ENCODE data around the gene ZNF398. TPM values are rescaled to one million over a fixed set of nuclear protein-coding genes. Genes with fewer than 3 reads are reported as not detected.

The ZNF398 gene
- total and polyA plus RNA-seq, 10 of the 15 experiments (the other 5 are each of a cell fraction or from before 2014, with no cell fraction given) = 2.3 to 15.3 (median 10.0) TPM

DNA sequence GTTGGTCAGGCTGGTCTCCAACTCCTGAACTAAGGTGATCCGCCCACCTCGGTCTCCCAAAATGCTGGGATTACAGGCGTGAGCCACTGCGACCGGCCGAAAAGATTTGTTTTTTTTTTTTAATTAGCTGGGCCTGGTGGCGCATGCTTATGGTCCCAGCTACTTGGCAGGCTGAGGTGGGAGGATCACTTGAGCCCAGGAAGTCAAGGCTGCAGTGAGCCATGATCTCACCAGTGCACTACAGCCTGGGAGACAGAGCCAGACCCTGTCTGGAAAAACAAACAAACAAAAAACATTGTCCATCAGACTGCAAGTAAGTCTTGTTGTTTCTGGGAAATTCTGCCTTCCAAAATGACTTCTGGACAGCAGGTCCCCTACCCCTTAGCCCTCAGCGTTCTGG, 75.9 kb downstream of the ZNF398 start (continued):
- TF ChIP-seq, protein P1, sequence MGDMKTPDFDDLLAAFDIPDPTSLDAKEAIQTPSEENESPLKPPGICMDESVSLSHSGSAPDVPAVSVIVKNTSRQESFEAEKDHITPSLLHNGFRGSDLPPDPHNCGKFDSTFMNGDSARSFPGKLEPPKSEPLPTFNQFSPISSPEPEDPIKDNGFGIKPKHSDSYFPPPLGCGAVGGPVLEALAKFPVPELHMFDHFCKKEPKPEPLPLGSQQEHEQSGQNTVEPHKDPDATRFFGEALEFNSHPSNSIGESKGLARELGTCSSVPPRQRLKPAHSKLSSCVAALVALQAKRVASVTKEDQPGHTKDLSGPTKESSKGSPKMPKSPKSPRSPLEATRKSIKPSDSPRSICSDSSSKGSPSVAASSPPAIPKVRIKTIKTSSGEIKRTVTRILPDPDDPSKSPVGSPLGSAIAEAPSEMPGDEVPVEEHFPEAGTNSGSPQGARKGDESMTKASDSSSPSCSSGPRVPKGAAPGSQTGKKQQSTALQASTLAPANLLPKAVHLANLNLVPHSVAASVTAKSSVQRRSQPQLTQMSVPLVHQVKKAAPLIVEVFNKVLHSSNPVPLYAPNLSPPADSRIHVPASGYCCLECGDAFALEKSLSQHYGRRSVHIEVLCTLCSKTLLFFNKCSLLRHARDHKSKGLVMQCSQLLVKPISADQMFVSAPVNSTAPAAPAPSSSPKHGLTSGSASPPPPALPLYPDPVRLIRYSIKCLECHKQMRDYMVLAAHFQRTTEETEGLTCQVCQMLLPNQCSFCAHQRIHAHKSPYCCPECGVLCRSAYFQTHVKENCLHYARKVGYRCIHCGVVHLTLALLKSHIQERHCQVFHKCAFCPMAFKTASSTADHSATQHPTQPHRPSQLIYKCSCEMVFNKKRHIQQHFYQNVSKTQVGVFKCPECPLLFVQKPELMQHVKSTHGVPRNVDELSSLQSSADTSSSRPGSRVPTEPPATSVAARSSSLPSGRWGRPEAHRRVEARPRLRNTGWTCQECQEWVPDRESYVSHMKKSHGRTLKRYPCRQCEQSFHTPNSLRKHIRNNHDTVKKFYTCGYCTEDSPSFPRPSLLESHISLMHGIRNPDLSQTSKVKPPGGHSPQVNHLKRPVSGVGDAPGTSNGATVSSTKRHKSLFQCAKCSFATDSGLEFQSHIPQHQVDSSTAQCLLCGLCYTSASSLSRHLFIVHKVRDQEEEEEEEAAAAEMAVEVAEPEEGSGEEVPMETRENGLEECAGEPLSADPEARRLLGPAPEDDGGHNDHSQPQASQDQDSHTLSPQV (IDR thresholded peaks at IDR 0.05) = no peak
- TF ChIP-seq MXI1 (IDR thresholded peaks at IDR 0.05; ENCODE audit: low read depth, low read length) = no peak

DNA sequence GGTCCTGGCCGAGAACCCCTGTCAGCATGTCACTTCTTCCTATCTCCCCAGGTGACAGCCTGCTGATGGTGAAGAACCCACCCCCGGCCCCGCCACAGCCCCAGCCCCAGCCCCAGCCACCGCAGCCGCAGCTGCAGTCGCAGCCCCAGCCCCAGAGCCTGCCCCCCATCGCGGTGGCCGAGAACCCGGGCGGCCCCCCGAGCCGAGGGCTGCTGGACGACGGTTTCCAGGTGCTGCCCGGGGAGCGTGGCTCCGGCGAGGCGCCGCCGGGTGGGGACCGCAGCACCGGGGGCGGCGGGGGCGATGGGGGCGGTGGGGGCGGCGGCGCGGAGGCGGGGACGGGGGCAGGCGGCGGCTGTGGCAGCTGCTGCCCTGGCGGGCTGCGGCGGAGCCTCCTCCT, 76.5 kb downstream of the ZNF398 start:
- ATAC-seq (no peak), DNase-seq (ENCODE audit: low read depth, low spot score) (no peak), FAIRE-seq (no peak)
- Histone ChIP-seq H4K20me1 (ENCODE audit: control insufficient read depth, insufficient read depth) (no peaks in the 10 kb centered on the region), H3K4me3 (no peak overlapping the region), H3K4me2 (ENCODE audit: control insufficient read depth, insufficient read depth) (no peak overlapping the region), H3K9me3 (replicated peaks; ENCODE audit: control insufficient read depth, insufficient read depth, low read length) (no peaks in the 10 kb centered on the region), H3K9ac (ENCODE audit: control insufficient read depth, insufficient read depth, low read length) (no peak overlapping the region), H3K27me3 (replicated peaks in 1 of 2; ENCODE audit: control insufficient read depth in 2 of 2, insufficient read depth in 2 of 2, low read length in 1 of 2) (no peaks in the 10 kb centered on the region), H3K4me1 (ENCODE audit: control insufficient read depth, insufficient read depth, low read length) (no peaks in the 10 kb centered on the region), H3K36me3 (ENCODE audit: control insufficient read depth in 2 of 2, insufficient read depth in 2 of 2, low read length in 1 of 2) (peaks cover 6 to 16% of the 10 kb centered on the region in 2 experiments; a peak in 3 of 4 replicates), H3K27ac (ENCODE audit: control insufficient read depth, insufficient read depth) (no peak overlapping the region), H3K79me2 (ENCODE audit: control insufficient read depth, insufficient read depth, low read length) (no peaks in the 10 kb centered on the region), H2AFZ (ENCODE audit: control insufficient read depth, low read depth, low read length) (no peak overlapping the region)
- 100% methylated on average over 1 of the region's 39 CpGs for WGBS (ENCODE audit: insufficient coverage, insufficient replicate concordance, low lambda C conversion rate, missing lambda C conversion rate)
- intact Hi-C loops (cut with micrococcal nuclease; ENCODE audit: unreplicated experiment) = no loop called here
- in situ Hi-C loops (cut with MboI) = no loop called here
- ChIA-PET RAD21 (ENCODE audit: unreplicated experiment) (no interaction called here), POLR2A (no interaction called here), CTCF (no interaction called here), SMC1A (ENCODE audit: uncharacterized antibody, unreplicated experiment) (no interaction called here)
- no TSS peak for BruUV-seq (replicated peaks)
- TF ChIP-seq NBN (IDR thresholded peaks at IDR 0.05) (no peak), NFIC (IDR thresholded peaks at IDR 0.05; ENCODE audit: low read depth, low read length) (no peak), NR2C2 (IDR thresholded peaks at IDR 0.05; ENCODE audit: borderline replicate concordance, control insufficient read depth, insufficient read length, low read depth) (no peak), KLF5 (IDR thresholded peaks at IDR 0.05; ENCODE audit: partially characterized antibody) (no peak), RCOR1 (conservative IDR thresholded peaks at IDR 0.05; ENCODE audit: low read depth, low read length) (no peak), RUNX3 (IDR thresholded peaks at IDR 0.05; ENCODE audit: low read length) (no peak), JUNB (IDR thresholded peaks at IDR 0.05) (no peak), YY1 (IDR thresholded peaks at IDR 0.05; ENCODE audit: low read depth, low read length) (no peak), STAT3 (IDR thresholded peaks at IDR 0.05; ENCODE audit: low read depth, low read length) (no peak), POLR2AphosphoS2 (IDR thresholded peaks at IDR 0.05; ENCODE audit: low read depth, low read length) (no peak), TCF12 (IDR thresholded peaks at IDR 0.05; ENCODE audit: low read depth, low read length) (no peak), GABPA (IDR thresholded peaks at IDR 0.05; ENCODE audit: low read depth) (no peak), NRF1 (conservative IDR thresholded peaks at IDR 0.05; ENCODE audit: low read depth, low read length) (no peak)
- TF ChIP-seq, protein P2, sequence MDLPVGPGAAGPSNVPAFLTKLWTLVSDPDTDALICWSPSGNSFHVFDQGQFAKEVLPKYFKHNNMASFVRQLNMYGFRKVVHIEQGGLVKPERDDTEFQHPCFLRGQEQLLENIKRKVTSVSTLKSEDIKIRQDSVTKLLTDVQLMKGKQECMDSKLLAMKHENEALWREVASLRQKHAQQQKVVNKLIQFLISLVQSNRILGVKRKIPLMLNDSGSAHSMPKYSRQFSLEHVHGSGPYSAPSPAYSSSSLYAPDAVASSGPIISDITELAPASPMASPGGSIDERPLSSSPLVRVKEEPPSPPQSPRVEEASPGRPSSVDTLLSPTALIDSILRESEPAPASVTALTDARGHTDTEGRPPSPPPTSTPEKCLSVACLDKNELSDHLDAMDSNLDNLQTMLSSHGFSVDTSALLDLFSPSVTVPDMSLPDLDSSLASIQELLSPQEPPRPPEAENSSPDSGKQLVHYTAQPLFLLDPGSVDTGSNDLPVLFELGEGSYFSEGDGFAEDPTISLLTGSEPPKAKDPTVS (IDR thresholded peaks at IDR 0.05; ENCODE audit: low read depth, low read length) = no peak
- TF ChIP-seq, protein P3, sequence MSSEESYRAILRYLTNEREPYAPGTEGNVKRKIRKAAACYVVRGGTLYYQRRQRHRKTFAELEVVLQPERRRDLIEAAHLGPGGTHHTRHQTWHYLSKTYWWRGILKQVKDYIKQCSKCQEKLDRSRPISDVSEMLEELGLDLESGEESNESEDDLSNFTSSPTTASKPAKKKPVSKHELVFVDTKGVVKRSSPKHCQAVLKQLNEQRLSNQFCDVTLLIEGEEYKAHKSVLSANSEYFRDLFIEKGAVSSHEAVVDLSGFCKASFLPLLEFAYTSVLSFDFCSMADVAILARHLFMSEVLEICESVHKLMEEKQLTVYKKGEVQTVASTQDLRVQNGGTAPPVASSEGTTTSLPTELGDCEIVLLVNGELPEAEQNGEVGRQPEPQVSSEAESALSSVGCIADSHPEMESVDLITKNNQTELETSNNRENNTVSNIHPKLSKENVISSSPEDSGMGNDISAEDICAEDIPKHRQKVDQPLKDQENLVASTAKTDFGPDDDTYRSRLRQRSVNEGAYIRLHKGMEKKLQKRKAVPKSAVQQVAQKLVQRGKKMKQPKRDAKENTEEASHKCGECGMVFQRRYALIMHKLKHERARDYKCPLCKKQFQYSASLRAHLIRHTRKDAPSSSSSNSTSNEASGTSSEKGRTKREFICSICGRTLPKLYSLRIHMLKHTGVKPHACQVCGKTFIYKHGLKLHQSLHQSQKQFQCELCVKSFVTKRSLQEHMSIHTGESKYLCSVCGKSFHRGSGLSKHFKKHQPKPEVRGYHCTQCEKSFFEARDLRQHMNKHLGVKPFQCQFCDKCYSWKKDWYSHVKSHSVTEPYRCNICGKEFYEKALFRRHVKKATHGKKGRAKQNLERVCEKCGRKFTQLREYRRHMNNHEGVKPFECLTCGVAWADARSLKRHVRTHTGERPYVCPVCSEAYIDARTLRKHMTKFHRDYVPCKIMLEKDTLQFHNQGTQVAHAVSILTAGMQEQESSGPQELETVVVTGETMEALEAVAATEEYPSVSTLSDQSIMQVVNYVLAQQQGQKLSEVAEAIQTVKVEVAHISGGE (CRISPR knock-in tag; IDR thresholded peaks at IDR 0.05) = no peak
